IMR-90 (cell line): ENCODE measurements around the gene SMPDL3A. TPM values are rescaled to one million over a fixed set of nuclear protein-coding genes. Genes with fewer than 3 reads are reported as not detected.

Source experiments
- ATAC-seq: fragments of 200-7000 bp; cut with Tn5 transposase; 2 replicates; pipeline ENCODE4 v1.9.1; 2020; ENCODE audit warnings: low read depth, mild to moderate bottlenecking, moderate library complexity
- BruUV-seq: library from RNA; stranded (reverse); fragments of 400-500 nt; replicated peaks from 2 replicates; lab custom pipeline; 2021; lab: Mats Ljungman, UMichigan
- CTCF ChIA-PET: fragments of 300-600 bp; formaldehyde crosslinking; extraction: SDS; loops from one replicate; lab custom pipeline; 2021; ENCODE audit warnings: antibody characterized with exemption; lab: Yijun Ruan, JAX
- POLR2A ChIA-PET: fragments of 300-600 bp; sonication (Branson Sonifier 250); formaldehyde crosslinking; loops from one replicate; lab custom pipeline; 2022; ENCODE audit warnings: antibody characterized with exemption; ENCODE audit not compliant: unreplicated experiment; lab: Charles Lee
- DNase-seq: peaks from one replicate; pipeline ENCODE4 v3.0.0; 2013
- H2AFZ ChIP-seq: replicated peaks from 2 replicates; pipeline ENCODE3; 2013; ENCODE audit warnings: low read length, mild to moderate bottlenecking; ENCODE audit not compliant: poor library complexity
- H2AK5ac ChIP-seq: 2 replicates; pipeline ENCODE4 v1.6.1; 2013; ENCODE audit warnings: low read depth, low read length, inconsistent platforms
- H2AK9ac ChIP-seq: replicated peaks from 2 replicates; pipeline ENCODE3; 2013; ENCODE audit warnings: mild to moderate bottlenecking, low read depth, low read length, moderate library complexity; ENCODE audit not compliant: poor library complexity
- H2BK120ac ChIP-seq: 2 replicates; pipeline ENCODE4 v1.6.1; 2013; ENCODE audit warnings: low read depth, low read length, inconsistent platforms
- H2BK15ac ChIP-seq: 3 replicates; pipeline ENCODE4 v1.6.1; 2013; ENCODE audit warnings: low read depth, low read length, inconsistent platforms
- H2BK20ac ChIP-seq: 2 replicates; pipeline ENCODE4 v1.6.1; 2013; ENCODE audit warnings: low read depth, mild to moderate bottlenecking, inconsistent platforms, low read length, moderate library complexity
- H2BK5ac ChIP-seq: 2 replicates; pipeline ENCODE4 v1.6.1; 2013; ENCODE audit warnings: mild to moderate bottlenecking, low read depth, low read length, inconsistent platforms; ENCODE audit not compliant: poor library complexity, severe bottlenecking
- H3K14ac ChIP-seq: replicated peaks from 2 replicates; pipeline ENCODE4 v1.6.1; 2013; ENCODE audit warnings: low read depth, low read length, inconsistent platforms
- H3K18ac ChIP-seq: 2 replicates; pipeline ENCODE4 v1.6.1; 2013; ENCODE audit warnings: low read depth, low read length, control low read depth
- H3K23ac ChIP-seq: 2 replicates; pipeline ENCODE4 v1.6.1; 2013; ENCODE audit warnings: low read depth, low read length, inconsistent platforms
- H3K27ac ChIP-seq: 2 replicates; pipeline ENCODE4 v1.5.1; 2013; ENCODE audit warnings: mild to moderate bottlenecking, control low read depth, low read length; ENCODE audit not compliant: insufficient read depth
- H3K27me3 ChIP-seq: 2 replicates; pipeline ENCODE4 v1.6.1; 2013; ENCODE audit warnings: low read length; ENCODE audit not compliant: control insufficient read depth, insufficient read depth
- H3K36me3 ChIP-seq: 2 replicates; pipeline ENCODE4 v1.6.1; 2013; ENCODE audit warnings: low read length, mixed read lengths; ENCODE audit not compliant: control insufficient read depth, insufficient read depth
- H3K4ac ChIP-seq: 2 replicates; pipeline ENCODE4 v1.6.1; 2013; ENCODE audit warnings: low read depth, low read length, inconsistent platforms
- H3K4me1 ChIP-seq: 2 replicates; pipeline ENCODE4 v1.6.1; 2013; ENCODE audit warnings: low read length, mixed read lengths; ENCODE audit not compliant: control insufficient read depth, insufficient read depth
- H3K4me2 ChIP-seq: 2 replicates; pipeline ENCODE4 v1.6.1; 2013; ENCODE audit warnings: low read depth, mild to moderate bottlenecking, control low read depth, low read length, moderate library complexity
- H3K4me3 ChIP-seq: 2 replicates; pipeline ENCODE4 v1.5.1; 2013; ENCODE audit warnings: low read depth, mild to moderate bottlenecking, control low read depth, low read length, moderate library complexity; ENCODE audit not compliant: insufficient read depth
- H3K56ac ChIP-seq: 2 replicates; pipeline ENCODE4 v1.6.1; 2013; ENCODE audit warnings: low read length, inconsistent platforms; ENCODE audit not compliant: insufficient read depth; ENCODE audit errors: extremely low read depth
- H3K79me1 ChIP-seq, 2 experiments: 2 replicates each; pipeline ENCODE4 v1.6.1; 2013; ENCODE audit warnings: low read length in 2 of 2, inconsistent platforms in 1 of 2, low read depth in 1 of 2
- H3K9ac ChIP-seq: 2 replicates; pipeline ENCODE4 v1.6.1; 2013; ENCODE audit warnings: low read depth, low read length, control low read depth
- H3K9me1 ChIP-seq: 2 replicates; pipeline ENCODE4 v1.6.1; 2013; ENCODE audit warnings: low read length, inconsistent platforms; ENCODE audit not compliant: insufficient read depth
- H3K9me3 ChIP-seq: 2 replicates; pipeline ENCODE4 v1.6.1; 2013; ENCODE audit warnings: low read length; ENCODE audit not compliant: control insufficient read depth, insufficient read depth
- H4K20me1 ChIP-seq: 2 replicates; pipeline ENCODE4 v1.6.1; 2013; ENCODE audit warnings: low read length, inconsistent platforms; ENCODE audit not compliant: insufficient read depth
- H4K5ac ChIP-seq: 2 replicates; pipeline ENCODE4 v1.6.1; 2013; ENCODE audit warnings: mild to moderate bottlenecking, low read depth, low read length, control low read depth
- H4K8ac ChIP-seq, 2 experiments: 2 replicates each; pipeline ENCODE4 v1.6.1; 2013; ENCODE audit warnings: low read depth in 2 of 2, low read length in 2 of 2, control low read depth in 1 of 2, inconsistent platforms in 1 of 2
- H4K91ac ChIP-seq: 2 replicates; pipeline ENCODE4 v1.6.1; 2013; ENCODE audit warnings: low read depth, low read length, inconsistent platforms; ENCODE audit not compliant: insufficient read depth
- BHLHE40 ChIP-seq: fragments of 150-350 bp; IDR thresholded peaks from 2 replicates; pipeline ENCODE4 v1.6.1; 2016; ENCODE audit warnings: mild to moderate bottlenecking, low read depth, low read length
- CEBPB ChIP-seq: IDR thresholded peaks from 2 replicates; pipeline ENCODE4 v1.6.1; 2012; ENCODE audit warnings: low read depth, low read length, improper control_type of control experiment
- CHD1 ChIP-seq: IDR thresholded peaks from 2 replicates; pipeline ENCODE4 v1.6.1; 2012; ENCODE audit warnings: low read depth, low read length, improper control_type of control experiment
- CTCF ChIP-seq: conservative IDR thresholded peaks from 2 replicates; pipeline ENCODE4 v1.5.1; 2012; ENCODE audit warnings: mild to moderate bottlenecking, low read depth, low read length, improper control_type of control experiment
- ELK1 ChIP-seq: fragments of 150-350 bp; IDR thresholded peaks from 2 replicates; pipeline ENCODE4 v1.6.1; 2016; ENCODE audit warnings: low read depth, mild to moderate bottlenecking, low read length, moderate library complexity, borderline replicate concordance
- FOS ChIP-seq: fragments of 150-350 bp; IDR thresholded peaks from 2 replicates; pipeline ENCODE4 v1.6.1; 2016; ENCODE audit warnings: low read depth, low read length
- MAFK ChIP-seq: IDR thresholded peaks from 2 replicates; pipeline ENCODE4 v1.6.1; 2012; ENCODE audit warnings: low read depth, low read length, improper control_type of control experiment
- MAZ ChIP-seq: IDR thresholded peaks from 2 replicates; pipeline ENCODE4 v1.6.1; 2012; ENCODE audit warnings: low read depth, mild to moderate bottlenecking, low read length, improper control_type of control experiment, moderate library complexity, borderline replicate concordance
- MXI1 ChIP-seq: IDR thresholded peaks from 2 replicates; pipeline ENCODE4 v1.6.1; 2012; ENCODE audit warnings: low read depth, mild to moderate bottlenecking, low read length, moderate library complexity, borderline replicate concordance
- POLR2A ChIP-seq: IDR thresholded peaks from 2 replicates; pipeline ENCODE4 v1.6.1; 2012; ENCODE audit warnings: mild to moderate bottlenecking, low read depth, low read length
- RAD21 ChIP-seq: IDR thresholded peaks from 2 replicates; pipeline ENCODE4 v1.6.1; 2012; ENCODE audit warnings: low read length, improper control_type of control experiment
- RCOR1 ChIP-seq: IDR thresholded peaks from 2 replicates; pipeline ENCODE4 v1.6.1; 2012; ENCODE audit warnings: mild to moderate bottlenecking, low read length, improper control_type of control experiment; ENCODE audit not compliant: insufficient replicate concordance
- RFX5 ChIP-seq: IDR thresholded peaks from 2 replicates; pipeline ENCODE4 v1.8.0; 2012; ENCODE audit warnings: low read depth, mild to moderate bottlenecking, low read length, moderate library complexity
- SMC3 ChIP-seq: fragments of 150-350 bp; IDR thresholded peaks from 2 replicates; pipeline ENCODE4 v1.6.1; 2016; ENCODE audit warnings: low read depth, mild to moderate bottlenecking, antibody characterized with exemption, low read length, moderate library complexity
- USF2 ChIP-seq: fragments of 150-350 bp; IDR thresholded peaks from 2 replicates; pipeline ENCODE4 v1.6.1; 2017; ENCODE audit warnings: mild to moderate bottlenecking, antibody characterized with exemption, low read length, low read depth
- WGBS, 2 experiments: methylation state at CpG; one replicate each; pipeline versions ENCODE4 v1.1.5 to v1.1.7; 2013; ENCODE audit warnings: missing lambda C conversion rate in 2 of 2; ENCODE audit not compliant: insufficient read length in 1 of 2; ENCODE audit errors: extremely low coverage in 2 of 2; 5-methylcytosine and 5-hydroxymethylcytosine counted together
- dilution Hi-C: fragments of 300-500 bp; cut with HindIII; formaldehyde crosslinking; loops from one replicate; pipeline ENCODE4 v1.14.3; 2018; ENCODE audit warnings: low sequenced_read_pairs; ENCODE audit not compliant: unreplicated experiment
- in situ Hi-C: fragments of 300-500 bp; cut with MboI; formaldehyde crosslinking; loops from 3 replicates; pipeline ENCODE4 v1.14.3; 2019; ENCODE audit warnings: low sequenced_read_pairs, inconsistent platforms, mixed read lengths
- intact Hi-C: fragments of 100-400 bp; cut with micrococcal nuclease; formaldehyde crosslinking; loops from 2 replicates; pipeline ENCODE4 v1.10.0; 2022
- polyA plus RNA-seq, 3 experiments: library from polyadenylated mRNA; depleted of rRNA; stranded (reverse); fragments of >200 nt; gene quantifications; 2 replicates each; pipeline ENCODE4 v1.2.3, GENCODE V29; 2012; ENCODE audit warnings: low replicate concordance in 1 of 3
- total RNA-seq: library from RNA; depleted of rRNA; stranded (reverse); fragments of >200 nt; gene quantifications from 2 replicates; pipeline ENCODE4 v1.2.3, GENCODE V29; 2012

Gene SMPDL3A
- total and polyA plus RNA-seq, 2 of the 4 experiments (the other 2 are of a cell fraction) = 9.9 to 14.2 TPM

GRCh38 chr6:122751326-122751725 is 37.7 kb upstream of the SMPDL3A start:
- no peak overlapping the region for H2AK9ac ChIP-seq
- no peak overlapping the region for H3K9ac ChIP-seq
- no peak overlapping the region for H3K27ac ChIP-seq
- H4K91ac ChIP-seq = no peak overlapping the region
- no peak overlapping the region for H3K4me3 ChIP-seq
- peak overlapping the region; percentile 35 for H3K4me2 ChIP-seq
- H3K14ac ChIP-seq = no peak overlapping the region
- DNase-seq (no peak), ATAC-seq (no peak)
- BruUV-seq = no TSS peak
- in situ Hi-C loops (no loop called here), dilution Hi-C loops (no loop called here), intact Hi-C loops (loop anchor here (5.0 kb wide), 1 partner anchor 36 kb away; the partner anchor contains the start of gene SMPDL3A)
- H4K8ac ChIP-seq = no peak overlapping the region
- H4K20me1 ChIP-seq = no peaks in the 10 kb centered on the region
- no peak for TF ChIP-seq CEBPB
- TF ChIP-seq BHLHE40 = no peak
- no peak for TF ChIP-seq MXI1
- TF ChIP-seq MAZ = no peak
- no peak for TF ChIP-seq CTCF
- TF ChIP-seq FOS = no peak
- TF ChIP-seq RFX5 = no peak
- no peak for TF ChIP-seq POLR2A
- no peak for TF ChIP-seq RAD21
- TF ChIP-seq SMC3 = no peak
- no peak for TF ChIP-seq MAFK
- no peak for TF ChIP-seq RCOR1
- TF ChIP-seq CHD1 = no peak
- no peak for TF ChIP-seq ELK1
- no peak for TF ChIP-seq USF2
- no peak overlapping the region for H2BK5ac ChIP-seq
- H2AK5ac ChIP-seq = no peak overlapping the region
- H3K23ac ChIP-seq = no peak overlapping the region
- no peak overlapping the region for H2AFZ ChIP-seq
- no peak overlapping the region for H3K18ac ChIP-seq
- no peaks in the 10 kb centered on the region; the same call in none of the 2 replicates for H3K27me3 ChIP-seq
- peaks cover 2% of the 10 kb centered on the region; the same call in 1 of the 2 replicates for H3K4me1 ChIP-seq
- no peak overlapping the region for H3K56ac ChIP-seq
- no peak overlapping the region for H4K5ac ChIP-seq
- no peak overlapping the region for H2BK15ac ChIP-seq
- no peak overlapping the region for H2BK120ac ChIP-seq
- H3K36me3 ChIP-seq = no peaks in the 10 kb centered on the region
- no peak overlapping the region for H3K4ac ChIP-seq
- H2BK20ac ChIP-seq = no peak overlapping the region
- H3K79me1 ChIP-seq = no peaks in the 10 kb centered on the region
- WGBS, 2 experiments = 40% methylated on average over 2 of the region's 3 CpGs; no CpG with 5 or more reads in 1 of the 2 experiments
- POLR2A ChIA-PET = no interaction called here
- no peaks in the 10 kb centered on the region for H3K9me1 ChIP-seq
- H3K9me3 ChIP-seq = no peaks in the 10 kb centered on the region
- CTCF ChIA-PET = interaction anchor here (1.2 to 1.9 kb wide), 2 partner anchors 88 kb away, joined by 5 to 7 read pairs; no protein-coding TSS in a partner anchor
